Muscle of leg (tissue), 11 donors: ENCODE measurements around the gene MAP3K15. TPM values are rescaled to one million over a fixed set of nuclear protein-coding genes. Genes with fewer than 3 reads are reported as not detected.
"Not testable (repeated sequence)": the region's sequence is repeated elsewhere in the genome, so short reads cannot be mapped to it uniquely, and the experiment has no call there.

Experiments used
- DNase-seq: peaks from one replicate; pipeline ENCODE4 v3.0.0; 2013
- H3K27ac ChIP-seq: one replicate; pipeline ENCODE4 v1.5.1; 2013; ENCODE audit warnings: mild to moderate bottlenecking, low read length, control low read depth
- H3K27me3 ChIP-seq: one replicate; pipeline ENCODE4 v1.6.1; 2013; ENCODE audit warnings: low read length; ENCODE audit not compliant: control insufficient read depth, insufficient read depth
- H3K36me3 ChIP-seq: one replicate; pipeline ENCODE4 v1.6.1; 2013; ENCODE audit warnings: low read length; ENCODE audit not compliant: control insufficient read depth, insufficient read depth
- H3K4me1 ChIP-seq: one replicate; pipeline ENCODE4 v1.6.1; 2013; ENCODE audit warnings: low read length; ENCODE audit not compliant: control insufficient read depth, insufficient read depth
- H3K4me3 ChIP-seq: one replicate; pipeline ENCODE4 v1.5.1; 2013; ENCODE audit warnings: low read length, control low read depth
- H3K9me3 ChIP-seq: replicated peaks from 2 replicates; pipeline ENCODE4 v1.6.1; 2013; ENCODE audit warnings: low read depth, low read length; ENCODE audit not compliant: control insufficient read depth
- WGBS: methylation state at CpG from one replicate; pipeline ENCODE4 v1.1.5; 2013; ENCODE audit warnings: missing lambda C conversion rate; ENCODE audit not compliant: insufficient coverage; 5-methylcytosine and 5-hydroxymethylcytosine counted together
- polyA plus RNA-seq, 8 donors: library from polyadenylated mRNA; unstranded; fragments of 120-200 nt; gene quantifications; one replicate each; pipeline versions ENCODE4 v1.2.1 to v1.2.3, GENCODE V29; 2013; ENCODE audit warnings: inconsistent platforms in 1 of 8, low replicate concordance in 1 of 8; ENCODE audit not compliant: insufficient read length in 8 of 8, insufficient read depth in 1 of 8
- total RNA-seq: library from RNA; stranded (reverse); fragments of 120-200 nt; gene quantifications from one replicate; pipeline ENCODE4 v1.2.4, GENCODE V29; 2013

The MAP3K15 gene
- total and polyA plus RNA-seq, 9 donors: 0.13 to 0.93 (median 0.73) TPM

- WGBS: 78% methylated on average over 5 of the region's 10 CpGs
- Histone ChIP-seq H3K4me3 (no peak overlapping the region), H3K9me3 (no peaks in the 10 kb centered on the region), H3K27me3 (peaks cover 7% of the 10 kb centered on the region), H3K27ac (no peak overlapping the region), H3K36me3 (no peaks in the 10 kb centered on the region), H3K4me1 (no peaks in the 10 kb centered on the region)
- no peak for DNase-seq
Measured at GRCh38 chrX:19443869-19444526, 71.3 kb downstream of the MAP3K15 start.

- Histone ChIP-seq H3K4me3 (no peak overlapping the region), H3K27me3 (peaks cover 3% of the 10 kb centered on the region), H3K9me3 (no peaks in the 10 kb centered on the region), H3K4me1 (no peaks in the 10 kb centered on the region), H3K27ac (no peak overlapping the region), H3K36me3 (no peaks in the 10 kb centered on the region)
- DNase-seq: peak; percentile 15
- WGBS: 64% methylated on average over 1 of the region's 3 CpGs
Measured at GRCh38 chrX:19440713-19441112, 74.6 kb downstream of the MAP3K15 start.

- not testable (repeated sequence) for H3K27me3 ChIP-seq, H3K9me3 ChIP-seq, H3K27ac ChIP-seq, H3K4me3 ChIP-seq, H3K4me1 ChIP-seq, H3K36me3 ChIP-seq, DNase-seq
- WGBS: no CpG with 5 or more reads among the region's 4 CpGs
Measured at GRCh38 chrX:19422661-19423060, 92.6 kb downstream of the MAP3K15 start.

- Histone ChIP-seq H3K4me1 (no peaks in the 10 kb centered on the region), H3K36me3 (no peaks in the 10 kb centered on the region), H3K27ac (no peak overlapping the region), H3K9me3 (peaks cover 9% of the 10 kb centered on the region), H3K27me3 (no peaks in the 10 kb centered on the region), H3K4me3 (no peak overlapping the region)
- no CpG with 5 or more reads among the region's 2 CpGs for WGBS
- no peak for DNase-seq
Measured at GRCh38 chrX:19410259-19410658, 105.0 kb downstream of the MAP3K15 start.

GRCh38 chrX:19403696-19404095 lies 111.6 kb downstream of the MAP3K15 start:
- H3K9me3 ChIP-seq: no peaks in the 10 kb centered on the region
- no peak overlapping the region for H3K27ac ChIP-seq
- no peaks in the 10 kb centered on the region for H3K36me3 ChIP-seq
- H3K4me3 ChIP-seq: no peak overlapping the region
- H3K27me3 ChIP-seq: no peaks in the 10 kb centered on the region
- H3K4me1 ChIP-seq: no peaks in the 10 kb centered on the region
- no peak for DNase-seq

GRCh38 chrX:19392703-19393102 lies 122.6 kb downstream of the MAP3K15 start:
- H3K4me3 ChIP-seq: no peak overlapping the region
- peaks cover 12% of the 10 kb centered on the region for H3K27me3 ChIP-seq
- H3K27ac ChIP-seq: no peak overlapping the region
- WGBS: 64% methylated on average over 4 of the region's 4 CpGs
- no peaks in the 10 kb centered on the region for H3K9me3 ChIP-seq
- H3K4me1 ChIP-seq: no peaks in the 10 kb centered on the region
- no peaks in the 10 kb centered on the region for H3K36me3 ChIP-seq
- no peak for DNase-seq

- Histone ChIP-seq H3K9me3 (no peaks in the 10 kb centered on the region), H3K36me3 (no peaks in the 10 kb centered on the region), H3K27me3 (peaks cover 13% of the 10 kb centered on the region), H3K27ac (no peak overlapping the region), H3K4me3 (no peak overlapping the region), H3K4me1 (no peaks in the 10 kb centered on the region)
- WGBS: 72% methylated on average over 9 of the region's 12 CpGs
- no peak for DNase-seq
Measured at GRCh38 chrX:19392078-19392477, 123.2 kb downstream of the MAP3K15 start.

GRCh38 chrX:19389227-19389845 lies 126.0 kb downstream of the MAP3K15 start:
- H3K36me3 ChIP-seq: no peaks in the 10 kb centered on the region
- H3K27me3 ChIP-seq: peaks cover 13% of the 10 kb centered on the region
- 40% methylated on average over 1 of the region's 4 CpGs for WGBS
- H3K27ac ChIP-seq: no peak overlapping the region
- DNase-seq: no peak
- no peaks in the 10 kb centered on the region for H3K9me3 ChIP-seq
- no peak overlapping the region for H3K4me3 ChIP-seq
- no peaks in the 10 kb centered on the region for H3K4me1 ChIP-seq

- H3K9me3 ChIP-seq: no peaks in the 10 kb centered on the region
Measured at GRCh38 chrX:19388741-19389140, 126.6 kb downstream of the MAP3K15 start.

GRCh38 chrX:19388064-19388679 lies 127.1 kb downstream of the MAP3K15 start:
- WGBS: 61% methylated on average over 5 of the region's 13 CpGs
- H3K9me3 ChIP-seq: no peaks in the 10 kb centered on the region
- DNase-seq: no peak
- H3K36me3 ChIP-seq: no peaks in the 10 kb centered on the region
- peaks cover 13% of the 10 kb centered on the region for H3K27me3 ChIP-seq
- no peaks in the 10 kb centered on the region for H3K4me1 ChIP-seq
- no peak overlapping the region for H3K4me3 ChIP-seq
- H3K27ac ChIP-seq: no peak overlapping the region

More at GRCh38 chrX:19388741-19389140, 126.6 kb downstream of the MAP3K15 start:
- no peaks in the 10 kb centered on the region for H3K36me3 ChIP-seq
- DNase-seq: no peak
- no peak overlapping the region for H3K27ac ChIP-seq
- WGBS: 67% methylated on average over 4 of the region's 8 CpGs
- no peak overlapping the region for H3K4me3 ChIP-seq
- H3K4me1 ChIP-seq: no peaks in the 10 kb centered on the region
- peaks cover 13% of the 10 kb centered on the region for H3K27me3 ChIP-seq
